Heart right ventricle (tissue), 16 donors: ENCODE measurements around the gene PTPN2. TPM values are rescaled to one million over a fixed set of nuclear protein-coding genes. Genes with fewer than 3 reads are reported as not detected.

Source experiments
- ATAC-seq, 8 donors: fragments of 200-7000 bp; cut with Tn5 transposase; one replicate each; pipeline ENCODE4 v1.9.1; 2020; ENCODE audit warnings: mild to moderate bottlenecking in 8 of 8, moderate library complexity in 8 of 8, moderate number of reproducible peaks in 1 of 8
- DNase-seq, 2 donors: peaks; one replicate each; pipeline ENCODE4 v3.0.0-alpha.2; 2020
- H3K27ac ChIP-seq, 10 donors: fragments of 200-600 bp; sonication (generic) in 2 of 10; one replicate each; pipeline versions ENCODE4 v1.5.0 to v1.8.0; 2020 to 2022; ENCODE audit warnings: mild to moderate bottlenecking in 3 of 10
- H3K27me3 ChIP-seq, 7 donors: fragments of 200-600 bp; one replicate each; pipeline ENCODE4 v1.8.0; 2021 to 2022; ENCODE audit warnings: mild to moderate bottlenecking in 2 of 7
- H3K36me3 ChIP-seq, 9 donors: fragments of 200-600 bp; sonication (generic) in 1 of 9; one replicate each; pipeline versions ENCODE4 v1.5.0 to v1.8.0; 2020 to 2022; ENCODE audit warnings: mild to moderate bottlenecking in 2 of 9
- H3K4me1 ChIP-seq, 9 donors: fragments of 200-600 bp; sonication (generic) in 1 of 9; one replicate each; pipeline versions ENCODE4 v1.5.0 to v1.8.0; 2020 to 2022; ENCODE audit warnings: mild to moderate bottlenecking in 4 of 9
- H3K4me3 ChIP-seq, 10 donors: fragments of 200-600 bp; sonication (generic) in 2 of 10; one replicate each; pipeline versions ENCODE4 v1.5.0 to v1.8.0; 2020 to 2022; ENCODE audit warnings: mild to moderate bottlenecking in 7 of 10, moderate library complexity in 2 of 10
- H3K9me3 ChIP-seq, 11 donors: fragments of 200-600 bp in 10 of 11; sonication (generic) in 2 of 11; one replicate each; pipeline versions ENCODE4 v1.5.0 to v1.8.0; 2013 to 2022; ENCODE audit warnings: mild to moderate bottlenecking in 2 of 11, control low read depth in 1 of 11, moderate library complexity in 1 of 11
- WGBS, 2 donors: extraction: QIAGEN DNeasy Blood & Tissue Kit; methylation state at CpG; one replicate each; pipeline ENCODE4 v1.1.7; 2013; ENCODE audit warnings: inconsistent platforms in 1 of 2; 5-methylcytosine and 5-hydroxymethylcytosine counted together
- intact Hi-C, 10 donors: fragments of 100-400 bp; cut with DNase I; formaldehyde crosslinking; loops; one replicate each; pipeline versions ENCODE4 v1.11.1 to v1.14.2; 2022
- polyA plus RNA-seq, 2 donors: library from polyadenylated mRNA; stranded (reverse); fragments of 200-250 nt; gene quantifications; one replicate each; pipeline ENCODE4 v1.2.3, GENCODE V29; 2013
- total RNA-seq, 10 donors: library from RNA; stranded (reverse); fragmentation: NEBNext Ultra II Directional in 3 of 10; extraction: Animal tissue kit (Norgen Biotek cat#: 25700) in 3 of 10; gene quantifications; one replicate each; pipeline versions ENCODE4 v1.2.1 to v1.2.4, GENCODE V29; 2021 to 2023
- TF ChIP-seq, protein P1 (sequence below), 9 donors: fragments of 200-600 bp; sonication (generic) in 2 of 9; IDR thresholded peaks; one replicate each; pipeline versions ENCODE4 v1.5.0 to v1.8.0; 2021 to 2022; ENCODE audit warnings: antibody characterized with exemption in 9 of 9, mild to moderate bottlenecking in 5 of 9, moderate library complexity in 1 of 9
- donor health status: Arrhythmogenic right ventricular cardiomyopathy.
- donor health status: ischemic (EF 13 %, LVEDD 7.1; RV severe dilation, severe dysfunction).
- donor health status: healthy with polysubstance abuse.
- donor health status: DM: no; HTN: yes; CAD: no.
- donor health status: DM: no; HTN: no; CAD: no.
- donor health status: ischemic (EF 25% LVEDD 6.9; RV normal size, moderate dysfunction).
- donor health status: ischemic (EF 25% LVEDD 5.7; RV mildly dilated, moderate dysfunction).
- donor health status: healthy.
- donor health status: DM: yes; HTN: yes; CAD: no.
- donor health status: Ischemic cardiomyopathy.
- donor health status: ischemic (EF 35%, LVEDD 5.7; RV mildly dilated, moderate dysfunction).
- donor health status: nonischemic (EF 11% LVEDD 7.7; RV severe dilation, severe dysfunction).
- donor health status: DM: yes; HTN: yes; CAD: no.
- donor health status: PGD.
- donor health status: ischemic (EF 29% LVEDD 5.4; RV normal size, mild dysfunction).
- donor health status: nonischemic (EF 23%, LVEDD 6.1; RV moderate dilation, normal function).

PTPN2 gene
- total and polyA plus RNA-seq, 12 donors, result 10.5 to 19.5 (median 13.5) TPM

DNA sequence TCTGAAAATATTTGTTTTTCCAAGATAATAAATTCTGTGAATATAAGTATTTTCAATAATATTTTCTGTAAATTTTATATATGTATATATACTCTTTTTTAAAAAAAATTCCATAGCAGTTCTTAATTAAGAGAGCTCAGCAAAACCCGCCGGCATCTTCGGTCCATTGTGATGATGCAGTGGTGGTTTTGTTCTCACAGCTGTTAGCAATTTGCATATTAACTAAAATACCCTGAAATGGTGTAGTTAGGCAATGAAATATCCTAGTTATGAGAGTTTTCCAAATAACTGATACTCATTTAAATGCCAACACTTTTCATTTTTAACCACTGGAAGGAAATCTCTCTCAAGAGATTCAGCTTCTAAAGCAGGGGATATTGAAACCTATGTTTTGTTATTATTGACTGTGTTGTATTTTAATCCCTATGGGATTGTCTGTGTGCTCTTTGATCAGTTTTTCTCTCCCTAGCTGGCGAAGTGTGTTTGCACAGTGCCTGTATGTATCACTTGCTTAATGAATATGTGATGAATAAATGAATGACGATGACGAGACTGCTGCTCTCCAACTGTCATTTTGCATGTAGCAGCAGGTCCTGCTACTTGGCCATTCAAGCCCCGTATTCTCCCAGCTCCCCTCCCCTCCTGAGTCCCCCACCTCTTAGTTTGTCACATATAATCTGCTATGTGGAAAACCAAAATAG, 138.8 kb downstream of the PTPN2 start:
- intact Hi-C loops, result loop anchor here in 3 of 10 donors (2.0 to 10.0 kb wide), 3 partner anchors 150 to 190 kb away; no protein-coding TSS in a partner anchor
- ATAC-seq, result no peak
- Histone ChIP-seq H3K27ac (no peak overlapping the region), H3K36me3 (no peaks in the 10 kb centered on the region), H3K4me1 (no peaks in the 10 kb centered on the region), H3K4me3 (no peak overlapping the region), H3K9me3 (no peaks in the 10 kb centered on the region), H3K27me3 (no peaks in the 10 kb centered on the region)
- no peak for DNase-seq
- 87 to 88% methylated on average over 7 of the region's 7 CpGs for WGBS, 2 donors
- TF ChIP-seq, protein P1, sequence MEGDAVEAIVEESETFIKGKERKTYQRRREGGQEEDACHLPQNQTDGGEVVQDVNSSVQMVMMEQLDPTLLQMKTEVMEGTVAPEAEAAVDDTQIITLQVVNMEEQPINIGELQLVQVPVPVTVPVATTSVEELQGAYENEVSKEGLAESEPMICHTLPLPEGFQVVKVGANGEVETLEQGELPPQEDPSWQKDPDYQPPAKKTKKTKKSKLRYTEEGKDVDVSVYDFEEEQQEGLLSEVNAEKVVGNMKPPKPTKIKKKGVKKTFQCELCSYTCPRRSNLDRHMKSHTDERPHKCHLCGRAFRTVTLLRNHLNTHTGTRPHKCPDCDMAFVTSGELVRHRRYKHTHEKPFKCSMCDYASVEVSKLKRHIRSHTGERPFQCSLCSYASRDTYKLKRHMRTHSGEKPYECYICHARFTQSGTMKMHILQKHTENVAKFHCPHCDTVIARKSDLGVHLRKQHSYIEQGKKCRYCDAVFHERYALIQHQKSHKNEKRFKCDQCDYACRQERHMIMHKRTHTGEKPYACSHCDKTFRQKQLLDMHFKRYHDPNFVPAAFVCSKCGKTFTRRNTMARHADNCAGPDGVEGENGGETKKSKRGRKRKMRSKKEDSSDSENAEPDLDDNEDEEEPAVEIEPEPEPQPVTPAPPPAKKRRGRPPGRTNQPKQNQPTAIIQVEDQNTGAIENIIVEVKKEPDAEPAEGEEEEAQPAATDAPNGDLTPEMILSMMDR (IDR thresholded peaks at IDR 0.05), result no peak

DNA sequence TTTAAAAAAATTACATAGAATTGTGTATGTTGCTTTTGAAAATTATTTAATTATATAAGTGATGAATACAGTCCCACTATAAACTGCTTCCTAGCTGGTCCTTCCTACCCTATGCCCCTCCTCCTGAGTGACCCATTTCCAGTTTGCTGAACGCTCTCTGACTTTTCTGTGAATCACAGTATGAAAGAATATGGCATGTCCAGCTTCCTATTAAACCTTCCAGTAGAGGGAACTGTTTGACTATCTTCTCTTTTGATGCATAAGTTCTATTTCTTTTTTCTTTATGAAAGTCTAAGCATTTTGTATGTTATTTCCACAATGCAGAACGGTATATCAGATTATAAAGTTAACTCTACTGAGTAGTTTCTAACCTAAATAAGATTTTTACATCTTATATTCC, 139.9 kb downstream of the PTPN2 start:
- H3K4me1 ChIP-seq, result no peaks in the 10 kb centered on the region
- H3K36me3 ChIP-seq, result no peaks in the 10 kb centered on the region
- H3K9me3 ChIP-seq, result no peaks in the 10 kb centered on the region
- no peaks in the 10 kb centered on the region for H3K27me3 ChIP-seq
- intact Hi-C loops, result loop anchor here in 8 of 10 donors (1.0 to 10.0 kb wide), 4 partner anchors 151 to 191 kb away; no protein-coding TSS in a partner anchor
- no peak overlapping the region for H3K27ac ChIP-seq
- peak in 3 of 8 donors; percentile 31 to 56 (median 42) for ATAC-seq
- no peak for DNase-seq
- 0 to 8% methylated on average over 2 of the region's 2 CpGs for WGBS, 2 donors
- H3K4me3 ChIP-seq, result no peak overlapping the region
- TF ChIP-seq, protein P1 (IDR thresholded peaks at IDR 0.05), result peak; percentile 12 to 72 (median 61)

DNA sequence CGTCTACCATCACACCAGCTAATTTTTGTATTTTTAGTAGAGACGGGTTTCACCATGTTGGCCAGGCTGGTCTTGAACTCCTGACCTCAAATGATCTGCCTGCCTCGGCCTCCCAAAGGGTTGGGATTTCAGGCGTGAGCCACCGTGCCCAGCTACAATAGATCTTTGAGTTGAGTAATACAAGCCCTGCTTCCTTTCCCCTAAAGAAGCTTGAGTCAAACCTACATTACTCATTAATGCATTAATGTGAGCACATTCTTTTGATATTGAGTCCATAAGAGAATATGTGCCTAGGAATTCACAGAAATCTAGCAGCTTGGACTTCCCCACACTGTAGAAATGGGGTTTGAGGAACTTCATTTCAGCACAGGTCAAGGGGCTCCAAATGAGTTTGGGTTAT, 141.6 kb downstream of the PTPN2 start:
- WGBS, 2 donors, result 84 to 92% methylated on average over 5 of the region's 5 CpGs
- H3K4me3 ChIP-seq, result no peak overlapping the region
- intact Hi-C loops, result loop anchor here in 7 of 10 donors (2.0 to 10.0 kb wide), 3 partner anchors 152 to 192 kb away; no protein-coding TSS in a partner anchor
- no peaks in the 10 kb centered on the region for H3K4me1 ChIP-seq
- H3K36me3 ChIP-seq, result no peaks in the 10 kb centered on the region
- no peaks in the 10 kb centered on the region for H3K9me3 ChIP-seq
- no peak overlapping the region for H3K27ac ChIP-seq
- no peaks in the 10 kb centered on the region for H3K27me3 ChIP-seq
- TF ChIP-seq, protein P1 (IDR thresholded peaks at IDR 0.05), result no peak
- no peak for ATAC-seq
- no peak for DNase-seq

Other genes starting within 250 kb of the PTPN2 start
- gene SPIRE1, start 226.1 kb downstream of the PTPN2 start, total RNA-seq, result 10 to 100 TPM; 35.5 to 65.3 (median 48.9) TPM
- 10 to 100 TPM in 1 of 2 donors, 1 to 10 TPM in 1; 8.4 to 10.8 TPM for gene SPIRE1, start 226.1 kb downstream of the PTPN2 start, polyA plus RNA-seq
- 1 to 10 TPM; 2.7 to 5.9 (median 4.0) TPM for gene CEP76, start 181.5 kb downstream of the PTPN2 start, total RNA-seq
- 1 to 10 TPM; 1.9 to 2.5 TPM for gene CEP76, start 181.5 kb downstream of the PTPN2 start, polyA plus RNA-seq
- gene PSMG2, start 181.2 kb downstream of the PTPN2 start, total RNA-seq, result 10 to 100 TPM; 36.2 to 51.8 (median 46.0) TPM
- gene PSMG2, start 181.2 kb downstream of the PTPN2 start, polyA plus RNA-seq, result 10 to 100 TPM; 62.0 to 64.7 TPM
- gene SEH1L, start 63.8 kb upstream of the PTPN2 start, total RNA-seq, result 10 to 100 TPM; 15.0 to 24.6 (median 17.7) TPM
- 10 to 100 TPM; 11.0 to 23.1 TPM for gene SEH1L, start 63.8 kb upstream of the PTPN2 start, polyA plus RNA-seq
- gene CEP192, start 107.1 kb upstream of the PTPN2 start, total RNA-seq, result 10 to 100 TPM; 18.3 to 35.6 (median 32.4) TPM
- 10 to 100 TPM in 1 of 2 donors, 1 to 10 TPM in 1; 4.9 to 18.2 TPM for gene CEP192, start 107.1 kb upstream of the PTPN2 start, polyA plus RNA-seq